ENCODE measurements around the gene POU2AF2. TPM values are rescaled to one million over a fixed set of nuclear protein-coding genes. Genes with fewer than 3 reads are reported as not detected.

Gene POU2AF2
- polyA plus RNA-seq, 3 donors, result not detected

DNA sequence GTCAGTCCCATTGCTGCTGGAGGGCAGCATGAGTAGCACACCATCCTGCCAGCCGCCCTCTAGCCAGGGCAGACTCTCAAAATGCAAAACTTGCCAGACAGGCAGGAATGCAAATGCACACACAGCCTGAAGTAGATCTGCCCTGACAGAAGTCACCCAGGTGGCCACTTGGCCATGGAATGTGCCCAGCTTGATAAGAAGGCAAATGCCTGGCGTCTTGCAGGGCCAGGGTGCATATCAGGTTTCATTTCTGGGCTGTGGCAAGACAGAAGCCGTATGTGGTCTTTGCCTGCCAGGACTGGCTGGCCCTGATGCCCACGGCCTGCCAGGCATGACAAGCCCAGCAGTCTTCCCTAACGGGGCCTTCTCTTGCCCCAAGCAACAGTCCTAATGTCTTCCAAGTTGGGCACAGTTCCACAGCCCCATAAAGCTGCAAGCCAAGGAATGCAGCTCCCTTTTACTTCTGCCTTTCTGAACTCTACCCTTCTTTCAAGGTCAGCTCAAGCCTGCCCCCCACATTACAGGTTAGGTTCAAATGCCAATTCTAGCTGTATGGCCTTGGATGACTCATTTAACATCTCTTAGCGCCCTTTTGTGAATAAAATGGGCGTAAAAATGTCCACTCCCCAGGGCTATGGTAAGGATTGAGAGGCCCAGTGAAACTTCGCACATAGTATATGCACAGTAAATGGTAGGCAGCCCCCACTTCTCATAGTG lies 82.5 kb downstream of the POU2AF2 start:
- DNase-seq (ENCODE audit: low read depth in 3 of 3, low spot score in 2 of 3), result no peak

DNA sequence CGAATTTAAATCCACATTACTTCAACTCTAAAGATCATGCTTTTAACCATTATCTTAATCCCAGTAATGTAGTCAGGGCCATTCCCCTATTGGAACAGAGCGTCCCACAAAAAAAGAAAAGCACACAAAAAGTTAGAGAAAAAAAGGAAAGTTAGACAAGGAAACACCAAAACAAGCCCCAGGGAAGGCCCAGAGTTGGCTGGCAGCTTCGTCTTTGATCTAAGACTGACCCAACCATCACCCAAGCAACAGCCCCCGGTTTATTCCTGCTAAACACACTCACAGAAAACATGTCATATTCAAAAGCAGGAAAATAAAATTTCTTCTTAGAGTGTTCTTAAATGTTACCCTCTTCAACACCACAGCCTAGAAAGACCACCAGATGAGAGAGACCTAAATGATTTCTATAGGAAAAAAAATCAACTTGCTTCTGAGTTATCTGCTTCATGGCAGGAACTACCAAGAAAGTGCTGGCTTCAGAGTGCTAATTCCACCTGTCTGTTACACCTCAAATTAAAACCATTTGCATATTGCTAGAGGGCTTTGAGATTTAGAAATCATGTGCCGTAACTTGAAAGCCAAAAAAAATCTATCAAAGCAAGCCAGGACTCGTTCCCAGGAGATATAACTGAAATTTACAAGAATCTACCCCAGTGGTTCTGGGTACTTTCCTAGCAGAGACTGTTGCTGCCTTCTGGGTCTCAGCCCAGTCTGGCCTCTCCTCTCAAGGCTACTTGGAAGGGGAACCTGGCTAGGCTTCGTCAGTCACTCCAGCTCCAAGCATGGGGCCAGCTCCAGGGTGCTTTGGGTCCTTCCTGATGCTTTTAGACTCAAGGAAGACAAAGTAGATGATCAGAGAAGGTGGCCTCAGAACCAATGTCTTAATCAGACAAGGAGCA lies 84.0 kb downstream of the POU2AF2 start:
- no peak for DNase-seq (ENCODE audit: low read depth in 3 of 3, low spot score in 2 of 3)

DNA sequence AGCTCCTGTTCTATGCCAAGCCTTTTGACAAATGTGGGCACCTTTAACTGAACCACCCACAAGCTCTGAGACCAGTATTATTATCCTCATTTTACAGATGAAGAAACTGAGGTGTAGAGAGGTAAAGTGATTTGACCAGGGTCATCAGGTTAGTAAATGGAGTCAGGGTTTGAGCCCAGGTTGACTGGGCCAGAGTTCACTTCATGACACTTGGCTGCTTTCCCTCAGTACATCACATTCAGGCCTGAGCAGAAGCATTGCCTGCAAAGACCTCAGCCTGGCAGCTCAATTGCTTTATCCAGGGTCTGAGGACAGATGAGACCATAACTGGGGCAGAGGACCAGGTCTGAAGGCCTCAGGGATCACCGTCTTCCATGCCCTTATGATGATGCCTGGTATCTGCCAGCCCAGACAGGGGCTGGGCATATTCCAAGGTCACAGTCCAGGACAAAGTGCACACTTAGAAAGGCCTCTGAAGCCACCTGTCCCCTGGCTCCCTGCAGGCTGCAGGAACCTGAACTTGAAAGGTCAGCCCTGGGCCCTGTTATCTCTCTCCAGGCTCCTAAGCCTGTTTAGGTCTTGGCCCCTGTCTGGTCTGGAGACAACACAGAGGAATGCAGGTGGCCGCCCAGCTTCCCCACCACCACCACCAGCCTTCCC lies 84.8 kb downstream of the POU2AF2 start:
- no peak for DNase-seq (ENCODE audit: low read depth in 3 of 3, low spot score in 2 of 3)

DNA sequence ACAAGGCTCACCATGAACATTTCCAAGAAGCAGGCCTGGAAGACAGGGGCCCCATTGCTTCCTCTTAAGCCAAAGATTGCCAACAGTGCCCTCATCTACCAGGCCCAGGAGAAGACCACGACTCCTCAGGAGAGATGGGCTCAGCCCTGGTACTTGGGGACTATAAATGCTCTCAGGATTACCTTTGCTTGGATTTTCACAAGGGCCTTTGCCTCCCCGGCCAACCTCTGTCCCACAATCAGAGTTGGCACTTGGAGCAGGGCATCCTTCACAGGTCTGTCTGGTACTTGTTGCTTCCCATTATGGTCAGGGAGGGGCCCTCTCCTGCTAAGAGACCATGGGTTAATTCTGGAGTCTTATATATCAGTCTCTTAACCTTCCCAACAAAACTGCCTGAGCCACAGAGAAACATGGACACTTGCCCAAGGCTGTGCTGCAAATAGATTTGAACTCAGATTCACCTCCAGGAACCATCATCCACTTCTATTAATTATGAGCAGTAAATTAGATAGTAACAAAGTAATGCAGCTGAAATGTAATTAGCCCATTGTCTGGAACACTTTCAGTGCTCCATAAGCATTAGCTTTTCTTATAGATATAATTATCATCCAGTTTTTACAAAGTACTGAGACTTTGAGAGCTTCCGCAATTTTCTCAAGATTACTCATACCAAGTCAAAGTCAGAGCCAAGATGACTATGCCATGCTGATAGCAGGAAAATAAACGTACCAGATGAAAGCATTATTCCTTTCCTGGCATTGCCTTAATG lies 86.4 kb downstream of the POU2AF2 start:
- DNase-seq (ENCODE audit: low read depth in 3 of 3, low spot score in 2 of 3), result no peak

DNA sequence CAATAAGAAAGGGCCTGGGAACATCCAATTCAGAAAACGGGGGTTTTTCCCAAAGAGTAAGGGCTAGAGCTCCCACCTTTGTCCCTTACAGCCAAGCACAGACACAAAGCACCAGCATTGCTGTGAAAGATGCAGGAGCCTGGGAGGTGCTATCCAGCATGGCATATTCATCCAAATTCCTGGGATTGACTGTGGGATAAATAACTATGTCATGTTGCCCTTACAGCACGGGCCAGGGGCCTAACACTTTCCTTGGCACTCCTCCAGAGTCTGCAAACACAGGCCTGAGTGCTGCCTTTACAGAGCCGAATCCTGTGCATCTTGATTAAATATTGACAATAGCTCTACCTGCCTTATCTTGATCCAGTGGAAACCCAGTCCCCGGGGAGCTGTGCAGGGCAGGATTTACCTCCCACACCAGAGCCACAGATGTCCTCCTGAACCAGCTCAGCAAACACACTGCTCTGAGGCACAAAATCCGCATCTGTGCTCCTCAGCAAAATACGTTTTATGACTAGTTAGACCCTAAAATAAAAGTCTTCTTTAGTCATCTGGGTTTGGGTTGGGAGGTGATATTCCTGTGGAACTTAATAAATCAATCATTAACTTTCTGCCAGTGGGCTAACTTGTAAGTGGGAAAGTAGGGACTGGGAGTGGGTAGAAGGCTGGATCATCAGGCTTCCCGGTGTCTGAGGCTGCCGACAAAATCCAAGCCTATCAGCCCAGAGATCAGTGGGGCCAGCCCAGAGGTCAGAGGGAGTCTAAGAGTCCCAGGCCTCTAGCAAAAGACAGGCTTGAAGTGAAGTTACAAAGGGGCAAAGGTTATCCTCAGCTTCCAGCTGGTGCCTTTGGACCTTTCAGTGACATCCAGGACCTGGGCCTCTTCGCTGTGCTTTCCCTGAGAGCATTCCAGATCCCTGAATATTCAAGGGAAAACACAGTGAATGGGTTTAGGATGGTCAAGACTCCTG lies 89.3 kb downstream of the POU2AF2 start:
- no peak for DNase-seq (ENCODE audit: low read depth in 3 of 3, low spot score in 2 of 3)

DNA sequence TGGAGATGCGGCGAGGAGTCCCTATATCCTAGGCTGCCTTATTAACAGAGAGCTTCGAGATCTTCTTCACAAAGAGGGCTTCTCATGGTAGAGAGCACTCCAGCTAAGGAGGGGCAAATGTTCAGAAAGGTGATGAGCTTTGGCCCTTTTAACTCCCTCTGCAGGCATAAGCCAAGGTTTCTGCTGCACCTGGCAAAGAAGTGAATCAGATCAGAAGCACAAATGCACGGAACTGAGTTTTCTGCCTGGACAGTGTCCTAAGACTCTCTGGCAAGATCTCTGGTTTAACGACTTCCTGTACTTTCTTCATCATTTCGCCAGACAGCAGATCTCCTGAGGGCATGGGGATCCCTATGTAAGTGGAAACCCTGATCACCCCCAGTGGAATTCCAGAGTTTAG lies 90.0 kb downstream of the POU2AF2 start:
- no peak for DNase-seq (ENCODE audit: low read depth in 3 of 3, low spot score in 2 of 3)

Other genes starting within 250 kb of the POU2AF2 start
- 1 to 10 TPM; 7.7 to 9.1 (median 8.9) TPM for gene POU2AF3, start 52.8 kb downstream of the POU2AF2 start, polyA plus RNA-seq (ENCODE audit: insufficient read length in 3 of 3)
- 1 to 10 TPM in 2 of 3 donors, under 1 TPM in 1; 0.61 to 1.4 (median 1.1) TPM for gene POU2AF1, start 133.6 kb downstream of the POU2AF2 start, polyA plus RNA-seq (ENCODE audit: insufficient read length in 3 of 3)

All from right renal cortex interstitium (tissue), 3 donors.